ENCODE measurements around the gene ADAM12.
"Not testable (repeated sequence)": the region's sequence is repeated elsewhere in the genome, so short reads cannot be mapped to it uniquely, and the experiment has no call there.

Gene ADAM12

GRCh38 chr10:126255313-126255712 lies 133.0 kb downstream of the ADAM12 start:
- no peak for DNase-seq

GRCh38 chr10:126253611-126253998 lies 134.7 kb downstream of the ADAM12 start:
- DNase-seq, result no peak

- DNase-seq, result no peak
These were observed 135.2 kb downstream of the ADAM12 start for GRCh38 chr10:126252884-126253610.

- no peak for DNase-seq
These were observed 136.4 kb downstream of the ADAM12 start for GRCh38 chr10:126251778-126252407.

GRCh38 chr10:126250527-126251310 lies 137.6 kb downstream of the ADAM12 start:
- no peak for DNase-seq

GRCh38 chr10:126250045-126250444 lies 138.2 kb downstream of the ADAM12 start:
- DNase-seq, result no peak

GRCh38 chr10:126247446-126247975 lies 140.8 kb downstream of the ADAM12 start:
- DNase-seq, result no peak

GRCh38 chr10:126246396-126246795 lies 141.9 kb downstream of the ADAM12 start:
- not testable (repeated sequence) for DNase-seq

- no peak for DNase-seq
These were observed 142.8 kb downstream of the ADAM12 start for GRCh38 chr10:126245501-126245900.

GRCh38 chr10:126243971-126244370 lies 144.3 kb downstream of the ADAM12 start:
- DNase-seq, result no peak

- no peak for DNase-seq
These were observed 145.0 kb downstream of the ADAM12 start for GRCh38 chr10:126243306-126243705.

- no peak for DNase-seq
These were observed 145.6 kb downstream of the ADAM12 start for GRCh38 chr10:126242397-126243260.

- no peak for DNase-seq
These were observed 147.8 kb downstream of the ADAM12 start for GRCh38 chr10:126240483-126240882.

- no peak for DNase-seq
These were observed 148.4 kb downstream of the ADAM12 start for GRCh38 chr10:126239844-126240243.

GRCh38 chr10:126235979-126236851 lies 152.1 kb downstream of the ADAM12 start:
- no peak for DNase-seq

- no peak for DNase-seq
These were observed 152.9 kb downstream of the ADAM12 start for GRCh38 chr10:126235091-126235978.

- DNase-seq, result no peak
These were observed 153.6 kb downstream of the ADAM12 start for GRCh38 chr10:126234630-126235029.

GRCh38 chr10:126233182-126234148 lies 154.8 kb downstream of the ADAM12 start:
- no peak for DNase-seq

- DNase-seq, result no peak
These were observed 157.7 kb downstream of the ADAM12 start for GRCh38 chr10:126230587-126230986.
